ENCODE measurements around the gene PIP4K2A.

The PIP4K2A gene

DNA sequence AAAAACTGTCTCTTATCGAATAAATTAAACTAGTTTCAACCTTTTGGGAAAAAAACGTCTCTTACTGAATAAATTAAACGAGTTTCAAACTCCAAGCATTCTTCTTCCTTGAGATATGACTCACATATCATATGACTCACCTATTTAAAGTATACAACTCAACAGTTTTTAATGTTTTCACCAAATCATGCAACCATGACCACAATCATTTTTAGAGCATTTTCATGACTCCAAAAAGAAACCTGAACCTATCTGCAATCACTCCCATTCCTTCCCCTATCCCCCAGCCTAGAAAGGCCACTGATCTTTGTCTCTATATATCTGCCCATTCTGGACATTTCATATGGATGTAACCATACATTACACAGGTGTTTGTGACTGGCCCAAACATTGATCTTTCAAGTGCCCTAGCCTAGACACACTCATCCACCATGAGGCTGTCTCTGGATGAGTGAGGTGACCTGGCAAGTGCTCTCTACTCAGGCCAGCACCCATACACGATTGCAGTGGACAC is 115.3 kb downstream of the PIP4K2A start:
- Histone ChIP-seq H3K36me3 (ENCODE audit: insufficient read depth, low read length) (peaks cover 2% of the 10 kb centered on the region; the same call in 1 of the 2 replicates), H3K9me3 (ENCODE audit: control insufficient read depth, insufficient read depth, low read length) (no peaks in the 10 kb centered on the region), H3K9ac (ENCODE audit: low read depth, low read length) (no peak overlapping the region), H3K4me1 (ENCODE audit: insufficient read depth, low read length) (no peaks in the 10 kb centered on the region)

DNA sequence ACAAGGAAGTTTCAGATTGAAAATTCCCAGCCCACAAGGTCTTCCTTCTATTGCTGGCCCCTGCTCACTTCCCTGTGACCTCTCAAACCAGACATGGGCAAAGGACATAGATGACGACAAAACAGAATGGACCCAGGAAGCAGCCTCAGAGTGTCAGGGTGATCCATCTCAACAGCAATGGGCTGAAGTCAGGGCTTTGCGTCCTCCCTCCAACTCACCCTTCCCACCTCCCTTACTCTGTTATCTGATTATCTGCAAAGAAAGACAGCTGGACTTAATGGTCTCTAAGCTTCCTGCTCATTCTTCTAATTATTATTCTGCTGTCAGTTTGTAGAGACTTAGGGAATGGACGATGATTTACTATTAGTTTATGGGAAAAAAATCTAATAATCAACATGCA is 115.9 kb downstream of the PIP4K2A start:
- H3K9me3 ChIP-seq (ENCODE audit: control insufficient read depth, insufficient read depth, low read length): no peaks in the 10 kb centered on the region
- peaks cover 2% of the 10 kb centered on the region; the same call in 1 of the 2 replicates for H3K36me3 ChIP-seq (ENCODE audit: insufficient read depth, low read length)
- H3K9ac ChIP-seq (ENCODE audit: low read depth, low read length): no peak overlapping the region
- H3K4me1 ChIP-seq (ENCODE audit: insufficient read depth, low read length): no peaks in the 10 kb centered on the region; the same call in 1 of the 2 replicates

DNA sequence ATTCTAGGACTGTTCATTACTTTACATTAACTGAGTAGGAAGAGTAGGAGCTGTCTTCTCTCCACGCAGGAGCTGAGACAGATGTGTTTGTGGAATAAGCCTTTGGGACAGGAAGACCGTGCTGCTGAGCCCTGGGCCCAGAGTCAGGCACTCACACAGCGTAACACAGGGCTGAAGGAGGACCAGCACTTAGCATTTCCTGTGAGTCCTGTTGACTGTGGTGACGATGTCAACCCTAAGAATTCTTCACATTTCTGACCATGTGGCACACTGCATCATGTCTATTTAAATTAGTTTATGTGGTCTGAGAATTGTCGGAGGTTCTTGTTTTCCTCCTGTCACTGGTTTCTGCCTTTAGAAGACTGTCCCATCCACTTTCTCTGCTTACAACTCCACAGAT is 117.2 kb downstream of the PIP4K2A start:
- H3K4me1 ChIP-seq (ENCODE audit: insufficient read depth, low read length): no peaks in the 10 kb centered on the region; the same call in 1 of the 2 replicates
- H3K9me3 ChIP-seq (ENCODE audit: control insufficient read depth, insufficient read depth, low read length): no peaks in the 10 kb centered on the region
- H3K36me3 ChIP-seq (ENCODE audit: insufficient read depth, low read length): no peaks in the 10 kb centered on the region
- H3K9ac ChIP-seq (ENCODE audit: low read depth, low read length): no peak overlapping the region

DNA sequence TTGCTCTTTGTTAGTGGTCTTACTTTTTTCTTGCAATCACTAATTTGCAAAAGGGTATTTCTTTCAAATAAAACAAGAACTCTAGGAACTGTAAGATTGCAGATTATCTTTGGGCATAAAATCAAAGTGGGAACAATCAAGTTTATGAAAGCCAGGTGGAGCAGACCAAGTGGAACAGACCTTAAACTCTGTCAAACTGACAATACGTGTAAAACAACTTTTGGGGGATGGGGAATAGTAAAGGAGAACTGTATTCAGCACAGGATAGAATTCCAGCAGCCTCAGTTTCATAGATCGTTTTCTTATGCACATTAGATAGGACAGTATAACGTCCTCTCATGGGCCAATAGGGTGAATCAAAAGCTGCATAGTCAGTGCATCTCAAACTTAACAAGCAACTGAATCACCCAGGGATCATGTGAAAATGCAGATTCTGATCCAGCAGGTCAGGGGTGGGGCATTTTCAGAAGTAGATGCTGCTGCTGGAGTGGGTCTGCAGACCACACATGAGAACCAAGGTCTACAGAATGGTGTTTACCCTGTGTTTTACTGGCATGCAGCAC is 120.7 kb downstream of the PIP4K2A start:
- H3K36me3 ChIP-seq (ENCODE audit: insufficient read depth, low read length): no peaks in the 10 kb centered on the region
- H3K4me1 ChIP-seq (ENCODE audit: insufficient read depth, low read length): no peaks in the 10 kb centered on the region; the same call in 1 of the 2 replicates
- H3K9ac ChIP-seq (ENCODE audit: low read depth, low read length): no peak overlapping the region
- H3K9me3 ChIP-seq (ENCODE audit: control insufficient read depth, insufficient read depth, low read length): no peaks in the 10 kb centered on the region

DNA sequence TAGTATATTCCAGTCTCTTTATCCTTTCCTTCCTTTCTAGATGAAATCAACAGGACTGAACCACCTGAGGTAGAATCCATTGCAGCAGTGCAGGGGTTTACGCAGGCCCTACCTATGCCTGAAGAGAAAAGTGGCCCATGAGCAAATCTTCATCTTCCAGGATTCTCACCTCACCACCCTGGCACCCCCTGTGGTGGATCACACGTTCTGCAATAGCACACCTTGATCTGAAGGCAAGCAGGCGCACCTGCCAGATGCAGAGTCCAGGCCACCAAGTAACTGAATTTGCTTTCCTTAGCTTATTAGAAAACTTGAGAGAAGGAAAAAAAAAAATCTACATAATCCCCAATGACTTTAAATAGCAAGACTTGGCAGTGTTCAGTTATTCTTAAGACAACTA is 121.4 kb downstream of the PIP4K2A start:
- H3K9me3 ChIP-seq (ENCODE audit: control insufficient read depth, insufficient read depth, low read length): no peaks in the 10 kb centered on the region
- H3K9ac ChIP-seq (ENCODE audit: low read depth, low read length): no peak overlapping the region
- no peaks in the 10 kb centered on the region for H3K36me3 ChIP-seq (ENCODE audit: insufficient read depth, low read length)
- no peaks in the 10 kb centered on the region; the same call in 1 of the 2 replicates for H3K4me1 ChIP-seq (ENCODE audit: insufficient read depth, low read length)

DNA sequence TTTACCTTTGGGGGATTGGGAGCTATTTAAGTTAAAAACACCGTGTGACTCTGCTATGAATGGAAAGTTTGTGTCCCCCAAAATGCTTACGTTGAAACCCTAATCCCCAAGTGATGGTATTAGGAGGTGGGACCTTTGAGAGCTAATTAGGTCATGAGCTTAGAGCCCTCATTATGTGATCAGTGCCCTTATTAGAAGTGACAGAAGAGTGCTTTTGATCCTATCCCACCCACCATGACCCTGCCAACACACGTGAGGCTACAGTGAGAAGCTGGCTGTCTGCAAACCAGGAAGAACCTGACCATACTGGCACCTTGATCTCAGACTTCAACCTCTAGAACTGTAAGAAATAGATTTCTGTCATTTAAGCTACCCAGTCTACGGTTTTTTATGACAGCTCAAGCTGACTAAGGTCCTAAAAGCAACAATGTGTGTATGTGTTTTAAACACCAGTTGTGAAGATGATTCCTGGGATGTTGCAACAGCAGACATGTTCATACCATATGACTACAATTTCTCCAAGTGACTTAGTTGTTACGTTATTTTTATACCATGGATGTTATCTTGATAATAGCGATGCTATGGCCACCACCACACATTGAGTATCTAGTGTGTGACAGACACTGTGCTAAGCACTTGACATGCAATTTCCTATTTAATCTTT is 124.4 kb downstream of the PIP4K2A start:
- Histone ChIP-seq H3K9ac (ENCODE audit: low read depth, low read length) (no peak overlapping the region), H3K4me1 (ENCODE audit: insufficient read depth, low read length) (no peaks in the 10 kb centered on the region; the same call in 1 of the 2 replicates), H3K36me3 (ENCODE audit: insufficient read depth, low read length) (no peaks in the 10 kb centered on the region), H3K9me3 (ENCODE audit: control insufficient read depth, insufficient read depth, low read length) (no peaks in the 10 kb centered on the region)

- Histone ChIP-seq H3K9me3 (ENCODE audit: control insufficient read depth, insufficient read depth, low read length) (no peaks in the 10 kb centered on the region), H3K9ac (ENCODE audit: low read depth, low read length) (no peak overlapping the region), H3K36me3 (ENCODE audit: insufficient read depth, low read length) (no peaks in the 10 kb centered on the region), H3K4me1 (ENCODE audit: insufficient read depth, low read length) (no peaks in the 10 kb centered on the region)
Measured at GRCh38 chr10:22588462-22588861, 125.9 kb downstream of the PIP4K2A start.

DNA sequence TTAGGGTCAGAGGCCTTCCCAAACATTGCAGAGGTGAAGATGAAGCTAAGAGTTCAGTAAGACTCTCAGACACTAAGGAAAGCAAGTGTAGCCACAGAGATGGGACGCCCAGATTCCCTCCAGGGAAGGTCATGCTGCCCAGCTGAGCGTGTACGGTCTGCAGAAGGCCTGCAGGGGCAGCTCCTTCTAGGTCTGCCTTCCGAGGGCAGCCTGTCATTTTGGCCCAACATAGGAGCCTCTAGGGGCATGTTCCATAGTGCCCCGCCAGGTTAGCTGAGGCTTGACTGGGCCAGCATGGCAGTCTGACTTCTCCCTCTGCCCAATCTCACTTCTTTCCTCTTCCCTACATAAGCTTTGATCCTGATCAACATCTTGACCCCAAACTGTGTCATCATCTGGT is 130.7 kb downstream of the PIP4K2A start:
- H3K9me3 ChIP-seq (ENCODE audit: control insufficient read depth, insufficient read depth, low read length): no peaks in the 10 kb centered on the region
- peaks cover 3% of the 10 kb centered on the region; the same call in 1 of the 2 replicates for H3K4me1 ChIP-seq (ENCODE audit: insufficient read depth, low read length)
- no peak overlapping the region for H3K9ac ChIP-seq (ENCODE audit: low read depth, low read length)
- peaks cover 4% of the 10 kb centered on the region; the same call in 1 of the 2 replicates for H3K36me3 ChIP-seq (ENCODE audit: insufficient read depth, low read length)

- no peaks in the 10 kb centered on the region for H3K9me3 ChIP-seq (ENCODE audit: control insufficient read depth, insufficient read depth, low read length)
- no peak overlapping the region; the same call in 1 of the 2 replicates for H3K9ac ChIP-seq (ENCODE audit: low read depth, low read length)
- H3K36me3 ChIP-seq (ENCODE audit: insufficient read depth, low read length): peaks cover 4% of the 10 kb centered on the region; the same call in 1 of the 2 replicates
- peaks cover 3% of the 10 kb centered on the region; the same call in 1 of the 2 replicates for H3K4me1 ChIP-seq (ENCODE audit: insufficient read depth, low read length)
Measured at GRCh38 chr10:22581461-22581860, 132.9 kb downstream of the PIP4K2A start.

DNA sequence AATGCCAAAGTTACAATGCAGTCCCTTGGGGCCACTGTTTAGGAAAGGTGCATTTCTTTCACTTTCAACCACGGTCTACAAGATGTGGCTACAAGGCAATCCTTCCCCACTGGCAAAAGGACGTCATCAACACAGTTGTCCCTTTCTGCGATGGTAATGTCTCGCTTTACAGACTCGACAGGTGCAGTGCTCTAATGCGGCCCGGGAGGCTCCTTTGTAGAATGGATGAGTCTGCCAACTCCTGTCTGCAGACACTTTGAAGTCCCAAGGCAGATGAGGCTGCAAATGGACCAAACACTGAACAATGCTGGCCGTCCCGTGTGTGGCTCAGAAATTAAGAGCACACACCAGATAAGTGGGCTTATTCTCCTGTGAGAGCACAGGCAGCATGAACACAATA is 133.7 kb downstream of the PIP4K2A start:
- peaks cover 4% of the 10 kb centered on the region; the same call in 1 of the 2 replicates for H3K36me3 ChIP-seq (ENCODE audit: insufficient read depth, low read length)
- H3K9ac ChIP-seq (ENCODE audit: low read depth, low read length): no peak overlapping the region
- H3K4me1 ChIP-seq (ENCODE audit: insufficient read depth, low read length): peaks cover 3% of the 10 kb centered on the region; the same call in 1 of the 2 replicates
- H3K9me3 ChIP-seq (ENCODE audit: control insufficient read depth, insufficient read depth, low read length): no peaks in the 10 kb centered on the region

DNA sequence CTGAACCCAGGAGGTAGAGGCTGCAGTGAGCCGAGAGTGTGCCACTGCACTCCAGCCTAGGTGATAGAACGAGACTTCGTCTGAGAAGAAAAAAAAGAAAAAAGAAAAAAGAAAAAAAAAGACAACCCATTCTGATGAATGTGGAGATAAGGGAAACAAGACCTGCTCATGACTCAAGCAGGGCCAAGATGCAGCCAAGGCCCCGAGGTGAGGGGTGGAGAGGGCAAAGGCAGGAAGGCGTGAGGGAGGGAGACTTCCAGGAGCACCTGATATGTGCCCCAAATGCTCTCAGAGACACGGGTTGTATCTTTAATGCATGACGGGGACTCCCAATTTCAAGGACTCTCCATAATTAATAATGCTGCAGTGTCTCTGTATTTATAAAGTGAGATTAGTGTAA is 134.6 kb downstream of the PIP4K2A start:
- Histone ChIP-seq H3K9me3 (ENCODE audit: control insufficient read depth, insufficient read depth, low read length) (no peaks in the 10 kb centered on the region), H3K36me3 (ENCODE audit: insufficient read depth, low read length) (peaks cover 4% of the 10 kb centered on the region; the same call in 1 of the 2 replicates), H3K9ac (ENCODE audit: low read depth, low read length) (no peak overlapping the region), H3K4me1 (ENCODE audit: insufficient read depth, low read length) (peaks cover 3% of the 10 kb centered on the region; the same call in 1 of the 2 replicates)

- H3K4me1 ChIP-seq (ENCODE audit: insufficient read depth, low read length): no peaks in the 10 kb centered on the region
- no peak overlapping the region for H3K9ac ChIP-seq (ENCODE audit: low read depth, low read length)
- H3K36me3 ChIP-seq (ENCODE audit: insufficient read depth, low read length): peaks cover 4% of the 10 kb centered on the region
- no peaks in the 10 kb centered on the region for H3K9me3 ChIP-seq (ENCODE audit: control insufficient read depth, insufficient read depth, low read length)
Measured at GRCh38 chr10:22573820-22574569, 140.4 kb downstream of the PIP4K2A start.

GRCh38 chr10:22570733-22571430 is 143.5 kb downstream of the PIP4K2A start:
- H3K9ac ChIP-seq (ENCODE audit: low read depth, low read length): no peak overlapping the region
- H3K4me1 ChIP-seq (ENCODE audit: insufficient read depth, low read length): no peaks in the 10 kb centered on the region
- no peaks in the 10 kb centered on the region for H3K9me3 ChIP-seq (ENCODE audit: control insufficient read depth, insufficient read depth, low read length)
- peaks cover 4% of the 10 kb centered on the region for H3K36me3 ChIP-seq (ENCODE audit: insufficient read depth, low read length)

- Histone ChIP-seq H3K9ac (ENCODE audit: low read depth, low read length) (no peak overlapping the region), H3K4me1 (ENCODE audit: insufficient read depth, low read length) (no peaks in the 10 kb centered on the region), H3K9me3 (ENCODE audit: control insufficient read depth, insufficient read depth, low read length) (no peaks in the 10 kb centered on the region), H3K36me3 (ENCODE audit: insufficient read depth, low read length) (peaks cover 4% of the 10 kb centered on the region)
Measured at GRCh38 chr10:22570234-22570633, 144.1 kb downstream of the PIP4K2A start.
